Gastrocnemius medialis (tissue), 4 donors: ENCODE data around the gene NDUFS8. TPM values are rescaled to one million over a fixed set of nuclear protein-coding genes. Genes with fewer than 3 reads are reported as not detected.

Experiments used
- ATAC-seq, 2 donors: fragments of 150-250 bp; one replicate each; pipeline ENCODE4 v1.9.1; 2016
- DNase-seq, 2 donors: peaks; one replicate each; pipeline ENCODE4 v3.0.0-alpha.2; 2019
- H3K27ac ChIP-seq, 4 donors: fragments of 200-600 bp; sonication (generic); 1 replicate in 1 of 4; 2 replicates in 3 of 4; pipeline ENCODE4 v1.5.1; 2016 to 2018; ENCODE audit warnings: mild to moderate bottlenecking in 2 of 4, moderate library complexity in 1 of 4
- H3K27me3 ChIP-seq, 3 donors: fragments of 200-600 bp; sonication (generic) in 2 of 3; 1 replicate in 1 of 3; 2 replicates in 2 of 3; pipeline versions ENCODE4 v1.5.1 to v1.6.0; 2016 to 2019; ENCODE audit warnings: mild to moderate bottlenecking in 1 of 3, moderate library complexity in 1 of 3
- H3K36me3 ChIP-seq, 2 donors: fragments of 200-600 bp; sonication (generic) in 1 of 2; one replicate each; pipeline ENCODE4 v1.5.1; 2017 to 2018
- H3K4me1 ChIP-seq, 2 donors: fragments of 200-600 bp; sonication (generic) in 1 of 2; one replicate each; pipeline ENCODE4 v1.5.1; 2016 to 2017; ENCODE audit warnings: mild to moderate bottlenecking in 2 of 2
- H3K4me3 ChIP-seq, 4 donors: fragments of 200-600 bp; sonication (generic) in 3 of 4; 1 replicate in 1 of 4; 2 replicates in 3 of 4; pipeline ENCODE4 v1.5.1; 2016 to 2019; ENCODE audit warnings: mild to moderate bottlenecking in 2 of 4
- H3K9me3 ChIP-seq, 3 donors: fragments of 200-600 bp; sonication (generic) in 2 of 3; 1 replicate in 1 of 3; 2 replicates in 2 of 3; pipeline ENCODE4 v1.5.1; 2016 to 2019
- POLR2A ChIP-seq, 2 donors: fragments of 450-650 bp; IDR thresholded peaks; one replicate each; pipeline ENCODE4 v1.6.1; 2017; ENCODE audit warnings: antibody characterized with exemption in 2 of 2, mild to moderate bottlenecking in 2 of 2, moderate library complexity in 2 of 2
- in situ Hi-C, 4 donors: fragments of 200-750 bp; cut with MboI; loops; one replicate each; pipeline versions ENCODE4 v1.15.0 to v1.8.0; 2017; ENCODE audit warnings: low sequenced_read_pairs in 4 of 4
- intact Hi-C: fragments of 100-400 bp; cut with DNase I; formaldehyde crosslinking; loops from one replicate; pipeline ENCODE4 v1.15.1; 2023; ENCODE audit warnings: low total_unique reads
- total RNA-seq, 4 donors: library from RNA; depleted of rRNA; stranded (reverse); fragments of >200 nt; gene quantifications; one replicate each; pipeline versions ENCODE4 v1.1.0 to v1.2.3, GENCODE V29; 2016
- TF ChIP-seq, protein P1 (sequence below), 5 experiments: fragments of 450-650 bp in 3 of 5; fragments of 200-600 bp in 2 of 5; sonication (generic) in 2 of 5; IDR thresholded peaks in 4 of 5; conservative IDR thresholded peaks in 1 of 5; 1 replicate in 4 of 5; 2 replicates in 1 of 5; pipeline ENCODE4 v1.5.1; 2016 to 2019; ENCODE audit warnings: antibody characterized with exemption in 5 of 5, mild to moderate bottlenecking in 3 of 5, moderate library complexity in 3 of 5

NDUFS8 gene
- total RNA-seq, 4 donors from 2014 or later: 242 to 432 (median 307) TPM

DNA sequence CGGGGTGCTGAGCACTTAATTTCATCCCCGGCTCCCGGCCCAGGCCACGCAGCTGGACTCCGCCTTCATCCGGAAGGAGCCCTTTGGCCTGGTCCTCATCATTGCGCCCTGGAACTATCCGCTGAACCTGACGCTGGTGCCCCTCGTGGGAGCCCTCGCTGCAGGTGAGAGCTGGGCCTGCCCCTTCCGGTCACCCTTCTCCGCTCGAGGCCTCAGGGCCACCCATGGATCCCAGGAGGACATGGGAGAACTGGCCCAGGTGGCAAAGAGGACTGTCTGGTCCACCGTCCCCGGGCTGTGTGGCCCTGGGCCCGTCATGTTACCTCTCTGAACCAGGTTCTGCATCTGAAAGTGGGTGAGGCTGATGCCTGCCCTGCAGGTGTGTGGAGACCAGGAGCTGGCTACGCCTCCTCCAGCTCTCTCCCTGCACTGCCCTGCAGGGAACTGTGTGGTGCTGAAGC lies 11.7 kb upstream of the NDUFS8 start:
- ATAC-seq (no peak), DNase-seq (no peak)
- in situ Hi-C loops: no loop called here
- no peaks in the 10 kb centered on the region for H3K36me3 ChIP-seq
- no peaks in the 10 kb centered on the region for H3K27me3 ChIP-seq
- TF ChIP-seq, protein P1, sequence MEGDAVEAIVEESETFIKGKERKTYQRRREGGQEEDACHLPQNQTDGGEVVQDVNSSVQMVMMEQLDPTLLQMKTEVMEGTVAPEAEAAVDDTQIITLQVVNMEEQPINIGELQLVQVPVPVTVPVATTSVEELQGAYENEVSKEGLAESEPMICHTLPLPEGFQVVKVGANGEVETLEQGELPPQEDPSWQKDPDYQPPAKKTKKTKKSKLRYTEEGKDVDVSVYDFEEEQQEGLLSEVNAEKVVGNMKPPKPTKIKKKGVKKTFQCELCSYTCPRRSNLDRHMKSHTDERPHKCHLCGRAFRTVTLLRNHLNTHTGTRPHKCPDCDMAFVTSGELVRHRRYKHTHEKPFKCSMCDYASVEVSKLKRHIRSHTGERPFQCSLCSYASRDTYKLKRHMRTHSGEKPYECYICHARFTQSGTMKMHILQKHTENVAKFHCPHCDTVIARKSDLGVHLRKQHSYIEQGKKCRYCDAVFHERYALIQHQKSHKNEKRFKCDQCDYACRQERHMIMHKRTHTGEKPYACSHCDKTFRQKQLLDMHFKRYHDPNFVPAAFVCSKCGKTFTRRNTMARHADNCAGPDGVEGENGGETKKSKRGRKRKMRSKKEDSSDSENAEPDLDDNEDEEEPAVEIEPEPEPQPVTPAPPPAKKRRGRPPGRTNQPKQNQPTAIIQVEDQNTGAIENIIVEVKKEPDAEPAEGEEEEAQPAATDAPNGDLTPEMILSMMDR (IDR thresholded peaks at IDR 0.05 in 4 of 5, conservative IDR thresholded peaks at IDR 0.05 in 1 of 5): no peak
- no peak for TF ChIP-seq POLR2A (IDR thresholded peaks at IDR 0.05)
- intact Hi-C loops: no loop called here
- H3K4me1 ChIP-seq: no peaks in the 10 kb centered on the region
- H3K4me3 ChIP-seq: no peak overlapping the region
- H3K9me3 ChIP-seq: no peaks in the 10 kb centered on the region
- no peak overlapping the region for H3K27ac ChIP-seq

DNA sequence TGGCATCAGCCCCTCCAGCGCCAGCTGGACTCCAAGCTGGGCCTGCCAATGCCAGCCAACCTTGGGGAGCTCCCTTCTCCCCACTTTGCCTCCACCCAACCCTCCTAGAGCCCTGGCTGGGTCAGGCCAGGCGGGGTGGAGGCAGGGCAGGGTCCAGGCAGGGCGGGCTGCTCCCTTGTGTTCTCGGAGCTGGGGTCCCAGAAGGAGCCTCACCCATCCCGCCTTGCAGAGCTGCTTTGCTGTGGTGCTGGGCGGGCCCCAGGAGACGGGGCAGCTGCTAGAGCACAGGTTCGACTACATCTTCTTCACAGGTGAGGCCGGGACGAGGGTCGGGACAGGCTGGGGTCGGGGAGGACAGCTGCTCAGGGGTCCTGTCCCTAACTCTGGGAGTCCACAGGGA lies 11.0 kb upstream of the NDUFS8 start:
- Histone ChIP-seq H3K27ac (no peak overlapping the region), H3K27me3 (no peaks in the 10 kb centered on the region), H3K9me3 (no peaks in the 10 kb centered on the region), H3K4me1 (no peaks in the 10 kb centered on the region), H3K4me3 (no peak overlapping the region), H3K36me3 (no peaks in the 10 kb centered on the region)
- ATAC-seq (no peak), DNase-seq (no peak)
- in situ Hi-C loops (no loop called here), intact Hi-C loops (no loop called here)
- TF ChIP-seq, protein P1 (IDR thresholded peaks at IDR 0.05 in 4 of 5, conservative IDR thresholded peaks at IDR 0.05 in 1 of 5): no peak
- TF ChIP-seq POLR2A (IDR thresholded peaks at IDR 0.05): no peak

DNA sequence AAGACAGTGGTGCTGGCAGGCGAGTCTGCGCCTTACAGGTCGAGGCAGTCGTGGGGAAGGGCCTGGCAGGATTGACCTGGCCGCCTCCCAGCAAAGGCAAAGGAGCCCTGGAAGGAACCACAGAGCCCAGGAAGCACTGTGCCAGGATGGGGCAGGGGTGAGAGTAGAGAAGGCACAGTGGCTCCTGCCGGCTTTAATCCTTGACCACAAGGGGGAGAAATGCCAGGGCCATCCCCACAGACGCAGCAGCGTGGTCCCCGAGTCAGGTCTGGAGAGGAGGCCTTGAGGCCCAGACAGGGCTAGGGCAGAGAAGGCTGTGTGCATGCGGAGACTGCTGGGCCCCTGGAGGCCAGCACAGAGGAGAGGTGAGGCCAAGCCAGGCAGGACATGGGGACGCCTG lies 9.9 kb upstream of the NDUFS8 start:
- no peak for ATAC-seq
- TF ChIP-seq, protein P1 (IDR thresholded peaks at IDR 0.05 in 4 of 5, conservative IDR thresholded peaks at IDR 0.05 in 1 of 5): no peak
- no peak for TF ChIP-seq POLR2A (IDR thresholded peaks at IDR 0.05)
- Histone ChIP-seq H3K36me3 (no peaks in the 10 kb centered on the region), H3K9me3 (no peaks in the 10 kb centered on the region), H3K4me3 (no peak overlapping the region), H3K27ac (no peak overlapping the region), H3K4me1 (no peaks in the 10 kb centered on the region), H3K27me3 (no peaks in the 10 kb centered on the region)
- in situ Hi-C loops (no loop called here), intact Hi-C loops (no loop called here)
- no peak for DNase-seq

DNA sequence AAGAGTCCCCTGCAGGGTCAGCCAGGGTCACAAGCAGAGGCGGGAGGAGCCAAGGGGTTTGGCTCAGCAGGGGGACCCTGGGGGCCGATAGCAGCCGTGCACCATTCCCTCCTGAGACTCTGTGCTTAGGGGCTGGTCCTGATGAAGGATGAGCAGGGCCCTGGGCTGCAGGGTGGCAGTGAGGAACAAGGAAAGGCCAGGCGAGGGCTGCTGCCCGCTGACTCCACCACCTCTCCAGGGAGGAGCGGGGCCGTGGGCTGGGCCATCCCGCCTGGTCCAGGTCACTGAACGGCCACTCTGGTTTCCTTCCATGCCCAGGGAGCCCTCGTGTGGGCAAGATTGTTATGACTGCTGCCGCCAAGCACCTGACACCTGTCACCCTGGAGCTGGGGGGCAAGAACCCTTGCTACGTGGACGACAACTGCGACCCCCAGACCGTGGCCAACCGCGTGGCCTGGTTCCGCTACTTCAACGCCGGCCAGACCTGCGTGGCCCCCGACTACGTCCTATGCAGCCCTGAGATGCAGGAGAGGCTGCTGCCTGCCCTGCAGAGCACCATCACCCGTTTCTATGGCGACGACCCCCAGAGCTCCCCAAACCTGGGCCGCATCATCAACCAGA lies 9.2 kb upstream of the NDUFS8 start:
- Histone ChIP-seq H3K36me3 (no peaks in the 10 kb centered on the region), H3K27ac (no peak overlapping the region), H3K9me3 (no peaks in the 10 kb centered on the region), H3K4me1 (no peaks in the 10 kb centered on the region), H3K27me3 (no peaks in the 10 kb centered on the region), H3K4me3 (no peak overlapping the region)
- ATAC-seq (no peak), DNase-seq (no peak)
- intact Hi-C loops: no loop called here
- in situ Hi-C loops: no loop called here
- TF ChIP-seq, protein P1 (IDR thresholded peaks at IDR 0.05 in 4 of 5, conservative IDR thresholded peaks at IDR 0.05 in 1 of 5): peak in 1 of 5 experiments; percentile 11
- TF ChIP-seq POLR2A (IDR thresholded peaks at IDR 0.05): no peak

DNA sequence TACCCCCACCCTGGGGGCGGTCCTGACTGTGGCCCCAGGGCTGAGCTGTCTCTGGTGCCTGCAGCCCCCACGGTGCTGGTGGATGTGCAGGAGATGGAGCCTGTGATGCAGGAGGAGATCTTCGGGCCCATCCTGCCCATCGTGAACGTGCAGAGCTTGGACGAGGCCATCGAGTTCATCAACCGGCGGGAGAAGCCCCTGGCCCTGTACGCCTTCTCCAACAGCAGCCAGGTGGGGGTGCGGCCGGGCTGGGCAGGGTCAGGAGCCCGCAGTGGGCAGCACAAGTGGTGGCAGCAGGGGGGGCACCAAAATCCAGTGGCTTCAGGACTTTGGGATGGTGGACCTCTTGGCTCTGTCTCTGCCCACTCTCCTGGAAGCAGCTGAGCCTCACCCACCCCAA lies 8.0 kb upstream of the NDUFS8 start:
- H3K9me3 ChIP-seq: no peaks in the 10 kb centered on the region
- H3K4me1 ChIP-seq: no peaks in the 10 kb centered on the region
- DNase-seq (no peak), ATAC-seq (no peak)
- intact Hi-C loops: no loop called here
- no peak overlapping the region for H3K27ac ChIP-seq
- H3K36me3 ChIP-seq: no peaks in the 10 kb centered on the region
- TF ChIP-seq POLR2A (IDR thresholded peaks at IDR 0.05): no peak
- TF ChIP-seq, protein P1 (IDR thresholded peaks at IDR 0.05 in 4 of 5, conservative IDR thresholded peaks at IDR 0.05 in 1 of 5): no peak
- H3K27me3 ChIP-seq: no peaks in the 10 kb centered on the region
- in situ Hi-C loops: no loop called here
- H3K4me3 ChIP-seq: no peak overlapping the region
